K562 (cell line): ENCODE data around the gene NUDT5. TPM values are rescaled to one million over a fixed set of nuclear protein-coding genes. Genes with fewer than 3 reads are reported as not detected.

Experiments used
- ATF1 ChIP-seq, 2 experiments: fragments of 450-650 bp in 1 of 2; IDR thresholded peaks; 2 replicates each; pipeline ENCODE4 v1.6.1; 2016; ENCODE audit warnings: missing compliant biosample characterization in 1 of 2, missing genetic modification characterization in 1 of 2
- BRF1 ChIP-seq: IDR thresholded peaks from 3 replicates; pipeline ENCODE4 v1.6.1; 2011; ENCODE audit warnings: borderline replicate concordance, mild to moderate bottlenecking; ENCODE audit not compliant: insufficient read length; ENCODE audit errors: extremely low read depth
- CBX2 ChIP-seq: fragments of 200-600 bp; sonication (generic); IDR thresholded peaks from one replicate; pipeline ENCODE4 v1.6.1; 2012; ENCODE audit warnings: mild to moderate bottlenecking, low read length, inconsistent platforms; ENCODE audit not compliant: insufficient read depth, poor library complexity, severe bottlenecking
- E2F3 ChIP-seq: fragments of 250-450 bp; sonication (Bioruptor Pico); IDR thresholded peaks from 2 replicates; pipeline ENCODE4 v1.4.0; 2020; ENCODE audit warnings: mild to moderate bottlenecking
- ETV5 ChIP-seq: sonication (generic); formaldehyde crosslinking; IDR thresholded peaks from 2 replicates; pipeline ENCODE4 v1.4.0; 2020; ENCODE audit warnings: low read depth, mild to moderate bottlenecking, missing genetic modification reagents
- HES1 ChIP-seq: fragments of 450-650 bp; IDR thresholded peaks from 2 replicates; pipeline ENCODE4 v1.6.1; 2016; ENCODE audit warnings: low read depth, mild to moderate bottlenecking, moderate library complexity
- KDM5B ChIP-seq: fragments of 200-600 bp; sonication (generic); IDR thresholded peaks from 2 replicates; pipeline ENCODE4 v1.6.1; 2012; ENCODE audit warnings: low read depth, mild to moderate bottlenecking, moderate library complexity, low read length, control low read depth, inconsistent platforms; ENCODE audit not compliant: insufficient replicate concordance
- MAZ ChIP-seq, 2 experiments: fragments of 450-650 bp in 1 of 2; sonication (generic) in 1 of 2; formaldehyde crosslinking; IDR thresholded peaks in 1 of 2; conservative IDR thresholded peaks in 1 of 2; 2 replicates each; pipeline versions ENCODE4 v1.4.0 to v1.5.0; 2020; ENCODE audit warnings: mild to moderate bottlenecking in 1 of 2, missing genetic modification reagents in 1 of 2
- NEUROD1 ChIP-seq: fragments of 150-350 bp; IDR thresholded peaks from 2 replicates; pipeline ENCODE4 v1.6.1; 2014; ENCODE audit warnings: borderline replicate concordance, low read length, low read depth; ENCODE audit not compliant: partially characterized antibody
- NFIX ChIP-seq: fragments of 250-450 bp; sonication (Bioruptor Pico); IDR thresholded peaks from 2 replicates; pipeline ENCODE4 v1.4.0; 2020; ENCODE audit warnings: low read depth, mild to moderate bottlenecking, moderate library complexity
- PTRF ChIP-seq: fragments of 450-650 bp; IDR thresholded peaks from 2 replicates; pipeline ENCODE4 v1.6.1; 2016; ENCODE audit warnings: mild to moderate bottlenecking, missing genetic modification characterization, missing compliant biosample characterization
- SIN3A ChIP-seq, 2 experiments: fragments of 150-350 bp in 1 of 2; IDR thresholded peaks; 2 replicates each; pipeline ENCODE4 v1.6.1; 2011 to 2016; ENCODE audit warnings: borderline replicate concordance in 2 of 2, low read depth in 2 of 2, low read length in 2 of 2, mild to moderate bottlenecking in 2 of 2, moderate library complexity in 2 of 2; ENCODE audit not compliant: control insufficient read depth in 1 of 2
- SMARCC2 ChIP-seq: fragments of 450-650 bp; IDR thresholded peaks from 2 replicates; pipeline ENCODE4 v1.6.1; 2017; ENCODE audit warnings: antibody characterized with exemption, moderate library complexity, mild to moderate bottlenecking, low read depth
- TAF9B ChIP-seq: fragments of 450-650 bp; IDR thresholded peaks from 2 replicates; pipeline ENCODE4 v1.6.1; 2018; ENCODE audit warnings: mild to moderate bottlenecking; ENCODE audit not compliant: partially characterized antibody
- TGIF2 ChIP-seq: sonication (generic); formaldehyde crosslinking; IDR thresholded peaks from 2 replicates; pipeline ENCODE4 v1.8.1; 2022; ENCODE audit warnings: mild to moderate bottlenecking, missing genetic modification reagents, moderate library complexity
- YY1 ChIP-seq, 3 experiments: IDR thresholded peaks; 2 replicates each; pipeline ENCODE4 v1.6.1; 2011; ENCODE audit warnings: low read length in 2 of 3, mild to moderate bottlenecking in 2 of 3, moderate library complexity in 2 of 3, borderline replicate concordance in 1 of 3, control low read depth in 1 of 3, low read depth in 1 of 3; ENCODE audit not compliant: insufficient read depth in 3 of 3, insufficient replicate concordance in 2 of 3, control insufficient read depth in 1 of 3, insufficient read length in 1 of 3; ENCODE audit errors: extremely low read depth in 1 of 3
- ZC3H11A ChIP-seq: IDR thresholded peaks from 2 replicates; pipeline ENCODE4 v1.6.1; 2012; ENCODE audit warnings: low read depth, low read length, improper control_type of control experiment
- ZKSCAN3 ChIP-seq: fragments of 250-450 bp; sonication (Bioruptor Pico); IDR thresholded peaks from 2 replicates; pipeline ENCODE4 v1.4.0; 2020
- ZKSCAN8 ChIP-seq: fragments of 200-800 bp; sonication (Bioruptor generic); IDR thresholded peaks from 2 replicates; pipeline ENCODE4 v1.6.1; 2016; ENCODE audit warnings: missing genetic modification characterization, missing compliant biosample characterization
- ZNF124 ChIP-seq: sonication (generic); formaldehyde crosslinking; IDR thresholded peaks from 2 replicates; pipeline ENCODE4 v1.8.1; 2022; ENCODE audit warnings: missing genetic modification reagents
- ZNF175 ChIP-seq: fragments of 200-800 bp; sonication (Bioruptor generic); IDR thresholded peaks from 2 replicates; pipeline ENCODE4 v1.6.1; 2016; ENCODE audit warnings: low read depth, mild to moderate bottlenecking, missing genetic modification characterization, missing compliant biosample characterization
- ZNF253 ChIP-seq: fragments of 250-450 bp; sonication (Bioruptor Pico); conservative IDR thresholded peaks from 2 replicates; pipeline ENCODE4 v1.6.1; 2021; ENCODE audit warnings: mild to moderate bottlenecking
- ZNF512 ChIP-seq: IDR thresholded peaks from 2 replicates; pipeline ENCODE4 v1.6.1; 2016; ENCODE audit warnings: missing genetic modification characterization, missing compliant biosample characterization
- ZNF584 ChIP-seq: fragments of 200-800 bp; sonication (Bioruptor generic); IDR thresholded peaks from 2 replicates; pipeline ENCODE4 v1.6.1; 2016; ENCODE audit warnings: low read depth, mild to moderate bottlenecking, missing genetic modification characterization, missing compliant biosample characterization
- polyA plus RNA-seq, 8 experiments: library from polyadenylated mRNA; depleted of rRNA in 4 of 8; stranded (reverse) in 5 of 8; unstranded in 3 of 8; fragments of >200 nt; fragmentation: Nextera tagmentation in 2 of 8; fragmentation: Illumina TruSeq in 1 of 8; extraction: Ambion mirVana in 2 of 8; extraction: Trizol in 1 of 8; gene quantifications; 2 replicates each; pipeline versions ENCODE4 v1.2.1 to v1.2.3, GENCODE V29; 2011 to 2014; ENCODE audit warnings: inconsistent platforms in 1 of 8, missing spikeins in 1 of 8
- total RNA-seq, 7 experiments: library from RNA; depleted of rRNA in 6 of 7; stranded (reverse); fragments of >200 nt in 6 of 7; fragmentation: Illumina TruSeq in 2 of 7; extraction: Trizol in 2 of 7; gene quantifications; 2 replicates each; pipeline versions ENCODE4 v1.2.1 to v1.2.3, GENCODE V29; 2011 to 2021; ENCODE audit warnings: low replicate concordance in 1 of 7

NUDT5 gene
- total and polyA plus RNA-seq, 9 of the 15 experiments (the other 6 are each of a cell fraction or from before 2014, with no cell fraction given) = 87.7 to 422 (median 186) TPM

- TF ChIP-seq ETV5 (CRISPR knock-in tag) = peak; percentile 81
- TF ChIP-seq KDM5B = peak; percentile 84
- peak; percentile 39 for TF ChIP-seq NEUROD1
- no peak for TF ChIP-seq ATF1 (CRISPR knock-in tag; IDR thresholded peaks at IDR 0.05)
- TF ChIP-seq ATF1 (tag; IDR thresholded peaks at IDR 0.05) = peak; percentile 83
- no peak for TF ChIP-seq ZNF253 (CRISPR knock-in tag)
- TF ChIP-seq BRF1 = no peak
- peak; percentile 87 for TF ChIP-seq ZNF512 (tag)
- no peak for TF ChIP-seq ZKSCAN3
- TF ChIP-seq YY1 (IDR thresholded peaks at IDR 0.05; ENCODE audit: borderline replicate concordance in 1 of 3, control insufficient read depth in 1 of 3, extremely low read depth in 1 of 3, insufficient read depth in 3 of 3, insufficient read length in 1 of 3, insufficient replicate concordance in 2 of 3, low read depth in 1 of 3, low read length in 2 of 3) = peak in 1 of 3 experiments; percentile 19
- TF ChIP-seq ZNF584 (CRISPR knock-in tag) = no peak
- TF ChIP-seq HES1 = no peak
- TF ChIP-seq MAZ (CRISPR knock-in tag; conservative IDR thresholded peaks at IDR 0.05 in 1 of 2, IDR thresholded peaks at IDR 0.05 in 1 of 2) = peak; percentile 80 to 90
- no peak for TF ChIP-seq PTRF (tag)
- TF ChIP-seq CBX2 = no peak
- no peak for TF ChIP-seq SMARCC2
- TF ChIP-seq ZKSCAN8 (CRISPR knock-in tag) = 0 out of 2 replicates have a peak, but pooled peaks have one; percentile 49
- TF ChIP-seq ZNF175 (CRISPR knock-in tag) = peak; percentile 71; the same call in 1 of the 2 replicates
- peak; percentile 48 to 84; a peak in 1 of 4 replicates for TF ChIP-seq SIN3A (IDR thresholded peaks at IDR 0.05; ENCODE audit: borderline replicate concordance in 2 of 2, control insufficient read depth in 1 of 2, low read depth in 2 of 2, low read length in 2 of 2)
- TF ChIP-seq ZNF124 (CRISPR knock-in tag) = no peak
- TF ChIP-seq TGIF2 (CRISPR knock-in tag) = no peak
- TF ChIP-seq TAF9B = peak; percentile 88
- TF ChIP-seq E2F3 (CRISPR knock-in tag) = no peak
- TF ChIP-seq ZC3H11A = 0 out of 2 replicates have a peak, but pooled peaks have one; percentile 68
- no peak for TF ChIP-seq NFIX
Measured at GRCh38 chr10:12195603-12196506, at the start of gene NUDT5, which contains the start of gene CDC123 (continued).
